Stimulated activated CD4-positive, alpha-beta T cell treated with anti-CD3 and anti-CD28 coated beads, Interleukin-2, amount 100 ng/mL, for 4 hours (primary cell): ENCODE results near the gene ARL5A.

Source experiments
- DNase-seq: peaks from one replicate; pipeline ENCODE4 v3.0.0-alpha.2; 2020; ENCODE audit warnings: low read depth

Gene ARL5A

DNA sequence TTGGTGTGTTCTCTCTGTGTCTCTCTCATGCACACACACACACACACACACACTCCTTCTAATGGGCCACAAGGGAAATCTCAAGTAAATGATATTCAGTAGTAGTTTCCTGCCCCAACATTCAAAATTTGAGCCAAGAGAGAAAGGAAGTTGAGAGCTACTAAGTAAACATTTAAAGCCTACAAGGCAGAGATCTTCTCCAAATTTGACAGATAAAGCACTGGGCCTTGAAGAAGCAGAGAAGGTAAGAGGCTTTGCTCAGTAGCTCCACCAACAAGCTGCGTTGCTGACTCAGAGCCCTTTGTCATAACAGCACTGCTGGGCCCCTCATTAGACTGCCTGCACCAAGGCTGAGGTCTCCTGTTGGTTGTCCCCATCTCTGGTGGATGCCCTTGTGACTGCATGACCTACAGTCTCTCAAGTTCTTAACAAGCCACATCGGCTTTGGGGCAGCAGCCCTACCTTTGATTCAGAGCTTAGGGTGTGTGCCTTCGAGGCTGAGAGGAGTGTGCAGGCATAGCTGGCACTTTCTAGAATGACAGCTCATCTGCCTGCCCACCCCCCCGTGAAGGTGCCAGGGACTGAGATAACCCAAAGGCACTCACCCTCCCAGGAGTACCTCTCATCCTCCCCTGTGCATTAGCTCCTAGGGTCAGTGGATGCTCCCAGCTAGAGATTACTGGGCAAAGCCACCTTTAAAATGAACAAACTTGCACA lies 61.6 kb downstream of the ARL5A start:
- no peak for DNase-seq

DNA sequence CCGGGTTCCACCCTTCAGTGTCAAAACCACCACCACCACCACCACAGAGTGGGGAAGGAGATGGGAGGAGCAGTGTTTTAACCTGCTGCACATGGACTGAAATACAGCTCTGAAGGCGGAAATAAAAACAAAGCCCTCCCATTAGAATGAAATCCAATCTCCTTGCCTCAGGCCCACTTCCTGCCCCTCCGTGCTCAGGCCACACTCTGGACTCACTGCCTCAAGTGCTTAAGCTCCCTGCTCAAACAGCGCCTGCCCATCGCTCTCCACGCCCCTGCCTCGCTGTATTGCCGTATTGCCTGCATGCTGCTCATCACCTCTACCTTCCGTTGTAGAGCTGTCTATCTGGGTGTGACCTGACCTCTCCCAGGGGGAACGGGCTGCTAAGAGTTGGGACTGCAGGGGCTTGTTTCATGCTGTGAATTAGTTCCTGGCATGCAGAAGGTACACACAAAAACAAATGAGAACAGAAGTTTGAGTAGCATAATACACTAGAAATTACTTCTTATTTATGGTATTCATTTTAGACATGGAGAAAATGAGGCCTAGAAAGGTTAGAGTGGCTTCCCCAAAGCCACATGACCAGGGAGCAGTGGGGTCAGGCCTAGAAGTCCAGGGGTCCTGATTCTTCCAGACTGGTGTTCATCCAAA lies 62.3 kb downstream of the ARL5A start:
- DNase-seq, result no peak

GRCh38 chr2:151762694-151763093 lies 65.5 kb downstream of the ARL5A start:
- no peak for DNase-seq

DNA sequence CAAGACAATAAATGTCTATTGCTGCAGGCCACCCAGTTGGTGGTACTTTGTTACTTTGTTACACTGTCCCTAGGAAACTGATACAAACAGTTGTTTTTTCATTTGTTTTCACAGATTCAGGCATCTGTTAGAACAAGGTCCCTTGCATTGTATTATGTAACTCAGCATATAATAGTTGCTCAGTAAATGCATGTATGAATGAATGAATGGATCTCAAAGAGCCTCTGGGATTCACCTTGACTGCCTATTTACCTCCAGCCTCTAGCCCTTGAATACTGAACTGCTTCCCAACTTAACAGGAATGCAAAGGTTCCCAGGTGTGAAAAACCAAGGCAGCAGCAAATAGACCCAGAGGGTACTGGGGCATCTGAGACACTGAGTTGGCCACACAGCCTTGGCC lies 66.5 kb downstream of the ARL5A start:
- DNase-seq, result no peak

- DNase-seq, result no peak
Measured at GRCh38 chr2:151761193-151761592, 67.0 kb downstream of the ARL5A start.

- no peak for DNase-seq
Measured at GRCh38 chr2:151760139-151760650, 68.0 kb downstream of the ARL5A start.

DNA sequence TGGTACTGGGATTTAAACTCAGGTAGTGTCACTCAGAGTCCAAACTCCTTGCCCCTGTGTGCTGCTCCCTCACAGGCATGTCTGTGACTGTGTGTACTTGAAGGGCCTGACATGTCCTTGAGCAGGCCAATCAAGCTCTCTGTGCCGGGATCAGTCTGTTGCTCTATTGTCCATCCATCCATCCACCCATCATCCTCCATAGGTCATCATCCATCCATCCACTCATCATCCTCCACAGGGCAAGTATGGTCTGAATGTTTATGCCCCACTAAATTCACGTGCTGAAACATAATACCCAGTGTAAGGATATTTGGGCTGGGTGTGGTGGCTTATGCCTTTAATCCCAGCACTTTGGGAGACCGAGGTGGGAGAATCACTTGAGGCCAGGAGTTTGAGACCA lies 69.5 kb downstream of the ARL5A start:
- DNase-seq, result no peak

- no peak for DNase-seq
Measured at GRCh38 chr2:151757861-151758260, 70.4 kb downstream of the ARL5A start.

DNA sequence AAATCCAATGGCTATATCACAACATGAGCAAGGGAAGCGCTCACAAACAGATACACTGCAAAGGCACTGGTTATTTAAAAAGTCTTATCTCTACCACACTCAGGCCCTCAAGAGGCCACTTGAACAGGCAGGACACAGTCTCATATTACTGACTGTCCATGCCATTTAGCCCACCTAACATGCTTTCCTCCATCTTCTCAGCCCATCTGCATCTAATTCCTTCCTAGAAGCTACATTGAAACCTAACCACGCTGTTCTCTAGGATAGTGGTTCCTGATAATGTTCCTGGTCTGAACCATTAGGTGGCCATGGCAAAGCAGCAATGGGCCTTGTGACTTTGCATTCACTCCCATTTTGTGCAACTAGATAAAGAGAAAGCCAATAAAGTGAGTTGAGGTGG lies 71.4 kb downstream of the ARL5A start:
- no peak for DNase-seq

DNA sequence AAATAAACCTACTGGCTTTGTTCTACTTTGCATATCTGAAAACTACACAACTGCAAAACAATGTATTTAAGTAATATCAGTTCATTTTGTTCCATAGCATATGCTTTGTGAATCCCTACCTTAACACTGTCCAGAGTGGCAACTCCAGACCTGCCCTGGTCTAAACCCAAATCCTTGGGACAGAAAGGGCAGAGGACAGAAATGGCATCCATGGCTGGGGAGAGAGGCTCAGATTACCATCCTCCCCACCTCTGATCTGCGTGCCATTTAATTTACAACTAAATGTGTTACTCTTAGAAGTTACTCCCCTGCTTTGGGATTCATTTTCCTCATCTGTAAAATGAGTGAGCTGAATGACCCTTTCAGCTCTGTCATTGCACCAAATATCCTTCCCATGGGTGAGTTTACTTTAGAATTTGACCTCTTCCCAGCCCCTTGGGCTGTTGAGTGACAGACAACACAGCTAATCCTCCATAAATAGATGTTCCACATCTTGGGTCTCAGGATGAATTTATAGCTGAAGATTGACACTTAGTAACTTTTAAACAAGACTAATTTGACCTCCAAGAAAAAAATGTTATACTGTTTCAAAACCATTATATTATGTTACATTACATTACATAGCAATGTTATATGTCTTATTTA lies 73.8 kb downstream of the ARL5A start:
- no peak for DNase-seq

GRCh38 chr2:151753540-151753939 lies 74.7 kb downstream of the ARL5A start:
- no peak for DNase-seq
